Neural cell (in vitro differentiated cells): ENCODE results near the gene PHF5A.

Experiments used
- CTCF ChIP-seq: fragments of 450-650 bp; IDR thresholded peaks from 2 replicates; pipeline ENCODE4 v1.5.1; 2014; ENCODE audit warnings: antibody characterized with exemption, mild to moderate bottlenecking, moderate library complexity; ENCODE audit not compliant: poor library complexity, severe bottlenecking
- EZH2 ChIP-seq: fragments of 200-600, 300-800 bp; shearing (Covaris generic), sonication (generic); IDR thresholded peaks from 2 replicates; pipeline ENCODE4 v1.6.1; 2014; ENCODE audit warnings: antibody characterized with exemption, low read length, borderline replicate concordance, mild to moderate bottlenecking; ENCODE audit not compliant: insufficient read depth, poor library complexity, severe bottlenecking
- POLR2AphosphoS5 ChIP-seq: IDR thresholded peaks from 2 replicates; pipeline ENCODE4 v1.6.1; 2012
- RAD21 ChIP-seq: fragments of 450-650 bp; conservative IDR thresholded peaks from 2 replicates; pipeline ENCODE4 v1.6.1; 2014; ENCODE audit warnings: antibody characterized with exemption, mild to moderate bottlenecking, moderate library complexity

GRCh38 chr22:41512421-41513194 is 44.1 kb upstream of the PHF5A start:
- no peak for TF ChIP-seq CTCF
- no peak for TF ChIP-seq EZH2
- TF ChIP-seq POLR2AphosphoS5 = no peak
- TF ChIP-seq RAD21 = no peak
